BLaER1 treated with 17β-estradiol and CSF1 and Interleukin-3, amounts not matched to agents 10 nM and 100 nM (cell line): ENCODE data around the gene SEMA3F.

ENCODE experiments used
- H3K27ac ChIP-seq, 11 experiments: shearing (Covaris generic); formaldehyde crosslinking; 2 replicates each; pipeline ENCODE4 v1.8.1; 2022
- H3K27me3 ChIP-seq, 11 experiments: shearing (Covaris generic); formaldehyde crosslinking; 2 replicates each; pipeline ENCODE4 v1.8.1; 2022
- H3K36me3 ChIP-seq, 11 experiments: shearing (Covaris generic); formaldehyde crosslinking; 2 replicates each; pipeline ENCODE4 v1.8.1; 2022
- H3K4me1 ChIP-seq, 10 experiments: shearing (Covaris generic); formaldehyde crosslinking; 2 replicates each; pipeline ENCODE4 v1.8.1; 2022
- H3K4me2 ChIP-seq, 11 experiments: shearing (Covaris generic); formaldehyde crosslinking; 2 replicates each; pipeline ENCODE4 v1.8.1; 2022
- H3K4me3 ChIP-seq, 10 experiments: shearing (Covaris generic); formaldehyde crosslinking; 2 replicates each; pipeline ENCODE4 v1.8.1; 2022
- H3K9ac ChIP-seq, 11 experiments: shearing (Covaris generic); formaldehyde crosslinking; 2 replicates each; pipeline ENCODE4 v1.8.1; 2022
- H3K9me3 ChIP-seq, 11 experiments: shearing (Covaris generic); formaldehyde crosslinking; replicated peaks in 1 of 11; 2 replicates each; pipeline ENCODE4 v1.8.1; 2022
- H4K20me1 ChIP-seq, 11 experiments: shearing (Covaris generic); formaldehyde crosslinking; 2 replicates each; pipeline ENCODE4 v1.8.1; 2022
- Cebpa-rat ChIP-seq, 11 experiments: shearing (Covaris generic); IDR thresholded peaks; 2 replicates each; pipeline ENCODE4 v1.8.1; 2022

Gene SEMA3F

DNA sequence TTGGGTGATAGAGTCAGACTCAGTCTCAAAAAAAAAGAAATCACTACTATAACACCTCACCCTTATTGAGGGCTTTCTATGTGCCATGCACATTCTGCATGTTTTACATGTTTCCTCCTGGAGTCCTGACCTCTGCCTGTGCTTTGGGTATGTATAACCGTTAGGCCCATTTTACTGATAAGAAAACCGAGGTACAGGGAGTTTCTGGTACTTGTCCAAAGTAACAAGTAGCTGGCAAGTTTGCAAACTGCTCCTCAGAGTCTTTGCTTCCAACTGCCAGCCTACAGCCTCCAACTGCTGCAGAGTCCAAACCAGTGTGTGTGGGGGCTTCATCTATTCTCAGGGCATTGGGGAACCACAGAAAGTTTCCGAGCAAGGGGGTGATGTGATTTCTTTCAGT, 77.2 kb downstream of the SEMA3F start:
- H3K4me1 ChIP-seq: peaks cover 34 to 68% (median 54%) of the 10 kb centered on the region in 10 experiments
- no peak overlapping the region for H3K9ac ChIP-seq
- no peak for TF ChIP-seq Cebpa-rat (IDR thresholded peaks at IDR 0.05)
- H3K4me2 ChIP-seq: no peak overlapping the region
- peaks cover 0 to under 1% (median 0%) of the 10 kb centered on the region in 11 experiments; a peak in 1 of 22 replicates for H3K36me3 ChIP-seq
- no peak overlapping the region for H3K4me3 ChIP-seq
- no peak overlapping the region for H3K27ac ChIP-seq
- H3K27me3 ChIP-seq: no peaks in the 10 kb centered on the region
- no peaks in the 10 kb centered on the region for H3K9me3 ChIP-seq
- H4K20me1 ChIP-seq: peaks cover 8 to 13% (median 12%) of the 10 kb centered on the region in 11 experiments; a peak in 19 of 22 replicates

DNA sequence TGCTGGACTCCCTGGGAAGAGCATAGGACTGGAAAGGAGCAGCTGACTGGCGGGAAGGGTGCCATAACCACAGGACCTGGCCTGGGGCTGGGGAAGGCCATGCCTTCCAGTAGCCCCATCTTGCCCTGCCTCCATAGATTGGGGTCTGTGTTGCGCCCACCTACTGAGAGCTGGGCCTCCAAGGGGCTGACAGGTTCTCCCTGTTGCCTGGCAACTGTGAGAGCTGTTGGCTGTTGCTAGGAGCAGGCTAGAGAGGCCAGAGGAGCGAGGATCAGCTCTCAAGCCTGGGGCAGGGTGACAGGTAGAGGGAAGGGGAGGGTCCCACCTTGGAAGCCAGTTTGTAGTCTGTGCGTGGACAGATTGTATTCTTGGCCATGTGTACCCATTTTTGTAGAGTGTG, 78.1 kb downstream of the SEMA3F start:
- H3K27me3 ChIP-seq: no peaks in the 10 kb centered on the region
- H3K9me3 ChIP-seq: no peaks in the 10 kb centered on the region
- no peak overlapping the region for H3K27ac ChIP-seq
- peaks cover 10 to 22% (median 18%) of the 10 kb centered on the region in 11 experiments; a peak in 21 of 22 replicates for H4K20me1 ChIP-seq
- no peak overlapping the region for H3K4me3 ChIP-seq
- H3K9ac ChIP-seq: 0 out of 22 replicates have a peak overlapping the region, but pooled peaks of 2 of the 11 experiments have one; percentile 11 to 13
- H3K36me3 ChIP-seq: peaks cover 0 to 4% (median under 1%) of the 10 kb centered on the region in 11 experiments; a peak in 7 of 22 replicates
- no peak for TF ChIP-seq Cebpa-rat (IDR thresholded peaks at IDR 0.05)
- H3K4me2 ChIP-seq: peak overlapping the region in 2 of 11 experiments; percentile 78 to 90; a peak in 4 of 22 replicates
- peaks cover 31 to 62% (median 49%) of the 10 kb centered on the region in 10 experiments for H3K4me1 ChIP-seq

DNA sequence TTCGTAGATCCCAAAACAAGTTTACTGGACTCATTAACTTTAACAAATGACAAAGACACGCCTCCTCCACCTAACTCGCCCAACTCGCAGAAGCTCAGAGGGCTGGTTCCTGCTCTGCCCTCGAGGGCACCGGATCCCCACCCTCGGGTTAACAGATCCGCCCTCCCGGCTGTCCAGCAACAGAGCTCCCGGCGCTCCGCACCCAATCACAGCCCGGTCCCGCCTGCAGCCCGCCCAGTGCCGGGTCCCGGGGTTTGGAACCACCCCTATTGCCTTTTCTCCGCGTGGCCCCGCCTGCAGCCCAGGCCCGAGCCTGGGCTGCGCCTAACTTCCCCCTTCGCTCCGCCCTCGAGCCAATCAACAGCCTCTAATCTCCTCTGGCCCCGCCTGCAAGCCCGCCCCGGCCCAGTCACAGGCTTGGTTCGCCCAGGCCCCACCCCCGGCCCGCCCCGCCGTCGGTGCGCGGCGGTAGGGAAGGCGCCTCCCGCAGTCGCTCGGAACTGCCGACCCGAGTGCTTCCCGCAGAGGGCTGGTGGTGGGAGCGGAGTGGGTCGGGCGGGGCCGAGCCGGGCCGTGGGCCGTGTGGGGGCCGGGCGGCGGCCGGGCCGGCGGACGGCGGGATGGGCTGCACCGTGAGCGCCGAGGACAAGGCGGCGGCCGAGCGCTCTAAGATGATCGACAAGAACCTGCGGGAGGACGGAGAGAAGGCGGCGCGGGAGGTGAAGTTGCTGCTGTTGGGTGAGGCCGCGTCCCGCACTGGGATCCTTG, 80.8 kb downstream of the SEMA3F start, which contains the start of gene GNAI2:
Gene GNAI2, plus strand, starts transcription at position 489 of the 768 bp plus-strand sequence. Its CDS starts 132 bp downstream, at position 621.
- no peaks in the 10 kb centered on the region for H3K27me3 ChIP-seq
- peak within 1 kb of the TSS; percentile 92 to 99 (median 97) for H3K9ac ChIP-seq
- H3K4me3 ChIP-seq: peak within 1 kb of the TSS; percentile 85 to 100 (median 94)
- peak within 1 kb of the TSS; percentile 90 to 100 (median 97) for H3K4me2 ChIP-seq
- peaks cover 44 to 62% (median 52%) of the 10 kb centered on the region in 10 experiments for H3K4me1 ChIP-seq
- TF ChIP-seq Cebpa-rat (IDR thresholded peaks at IDR 0.05): no peak
- peak within 1 kb of the TSS; percentile 83 to 99 (median 94) for H3K27ac ChIP-seq
- no peaks in the 10 kb centered on the region for H3K9me3 ChIP-seq
- H3K36me3 ChIP-seq: peaks cover 16 to 31% (median 23%) of the 10 kb centered on the region in 11 experiments; a peak in 20 of 22 replicates
- peaks cover 36 to 49% (median 45%) of the 10 kb centered on the region in 11 experiments for H4K20me1 ChIP-seq

DNA sequence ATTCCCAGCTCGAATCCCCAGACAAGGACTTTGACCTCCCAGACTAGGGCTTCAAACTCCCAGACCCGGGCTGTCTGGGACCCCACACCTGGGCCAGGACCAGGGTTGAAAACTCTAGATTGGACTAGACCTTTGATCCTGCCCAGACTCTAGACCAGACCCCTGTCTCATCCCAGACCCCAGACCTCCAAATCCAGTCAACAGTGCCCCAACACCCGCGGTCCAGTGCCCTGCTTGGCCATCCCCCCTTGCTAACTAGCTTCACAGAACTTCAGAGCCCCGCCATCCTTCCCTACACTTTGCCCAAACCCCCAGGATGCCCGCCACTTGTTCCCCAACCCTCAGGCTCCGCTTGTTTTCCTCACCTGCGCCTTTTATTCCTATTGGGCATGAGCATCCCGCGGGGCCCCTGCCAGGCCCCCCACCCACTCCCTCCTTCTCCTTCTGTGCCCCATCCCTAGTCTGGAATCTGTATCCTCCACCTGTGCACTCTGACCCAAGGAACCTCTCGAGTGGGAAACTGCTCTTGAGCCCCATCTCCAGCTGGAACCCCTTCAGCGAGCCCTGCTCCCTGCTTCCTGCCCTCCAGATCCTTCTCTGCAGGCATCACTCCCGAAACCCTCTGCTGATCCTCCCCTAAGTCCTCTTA, 81.5 kb downstream of the SEMA3F start:
- Histone ChIP-seq H3K27me3 (no peaks in the 10 kb centered on the region), H3K4me1 (peaks cover 49 to 62% (median 57%) of the 10 kb centered on the region in 10 experiments), H3K9ac (peak overlapping the region; percentile 92 to 99 (median 97)), H4K20me1 (peaks cover 43 to 56% (median 52%) of the 10 kb centered on the region in 11 experiments), H3K36me3 (peaks cover 16 to 38% (median 28%) of the 10 kb centered on the region in 11 experiments; a peak in 20 of 22 replicates), H3K4me3 (peak overlapping the region; percentile 85 to 100 (median 94)), H3K9me3 (no peaks in the 10 kb centered on the region), H3K4me2 (peak overlapping the region; percentile 90 to 100 (median 97)), H3K27ac (peak overlapping the region; percentile 83 to 99 (median 94))
- TF ChIP-seq Cebpa-rat (IDR thresholded peaks at IDR 0.05): no peak

DNA sequence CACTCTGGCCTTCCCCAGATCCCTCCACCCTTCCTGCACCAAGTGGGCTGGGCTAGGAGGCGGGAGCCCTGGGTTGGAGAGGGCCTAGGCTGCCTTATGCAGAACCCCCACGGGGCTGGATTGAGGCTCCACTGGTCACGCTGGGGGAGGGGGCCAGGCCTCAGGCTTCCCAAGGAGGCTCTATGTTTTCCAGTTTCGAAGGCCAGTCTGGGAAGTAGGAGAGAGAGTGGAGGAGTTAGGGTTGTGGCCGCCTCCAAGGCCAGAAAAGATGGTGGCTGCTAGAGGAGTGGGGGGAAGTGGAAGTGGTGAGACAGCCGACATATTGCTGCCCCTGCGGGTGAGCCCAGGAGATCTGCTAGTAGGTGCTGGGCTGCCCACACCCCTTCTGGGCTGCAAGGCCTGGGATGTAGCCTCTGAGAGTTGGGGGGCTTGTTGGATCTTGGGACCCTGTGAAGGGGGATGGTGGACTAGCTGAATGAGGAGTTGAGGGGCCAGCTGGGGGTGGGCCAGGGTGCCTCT, 82.1 kb downstream of the SEMA3F start:
- Histone ChIP-seq H3K9ac (peak overlapping the region; percentile 92 to 99 (median 97)), H3K9me3 (no peaks in the 10 kb centered on the region), H3K4me2 (peak overlapping the region; percentile 90 to 100 (median 97)), H3K27me3 (no peaks in the 10 kb centered on the region), H3K4me3 (peak overlapping the region; percentile 85 to 100 (median 94)), H4K20me1 (peaks cover 49 to 62% (median 58%) of the 10 kb centered on the region in 11 experiments), H3K36me3 (peaks cover 16 to 41% (median 30%) of the 10 kb centered on the region in 11 experiments; a peak in 20 of 22 replicates), H3K4me1 (peaks cover 55 to 67% (median 62%) of the 10 kb centered on the region in 10 experiments), H3K27ac (peak overlapping the region; percentile 83 to 99 (median 94))
- no peak for TF ChIP-seq Cebpa-rat (IDR thresholded peaks at IDR 0.05)

DNA sequence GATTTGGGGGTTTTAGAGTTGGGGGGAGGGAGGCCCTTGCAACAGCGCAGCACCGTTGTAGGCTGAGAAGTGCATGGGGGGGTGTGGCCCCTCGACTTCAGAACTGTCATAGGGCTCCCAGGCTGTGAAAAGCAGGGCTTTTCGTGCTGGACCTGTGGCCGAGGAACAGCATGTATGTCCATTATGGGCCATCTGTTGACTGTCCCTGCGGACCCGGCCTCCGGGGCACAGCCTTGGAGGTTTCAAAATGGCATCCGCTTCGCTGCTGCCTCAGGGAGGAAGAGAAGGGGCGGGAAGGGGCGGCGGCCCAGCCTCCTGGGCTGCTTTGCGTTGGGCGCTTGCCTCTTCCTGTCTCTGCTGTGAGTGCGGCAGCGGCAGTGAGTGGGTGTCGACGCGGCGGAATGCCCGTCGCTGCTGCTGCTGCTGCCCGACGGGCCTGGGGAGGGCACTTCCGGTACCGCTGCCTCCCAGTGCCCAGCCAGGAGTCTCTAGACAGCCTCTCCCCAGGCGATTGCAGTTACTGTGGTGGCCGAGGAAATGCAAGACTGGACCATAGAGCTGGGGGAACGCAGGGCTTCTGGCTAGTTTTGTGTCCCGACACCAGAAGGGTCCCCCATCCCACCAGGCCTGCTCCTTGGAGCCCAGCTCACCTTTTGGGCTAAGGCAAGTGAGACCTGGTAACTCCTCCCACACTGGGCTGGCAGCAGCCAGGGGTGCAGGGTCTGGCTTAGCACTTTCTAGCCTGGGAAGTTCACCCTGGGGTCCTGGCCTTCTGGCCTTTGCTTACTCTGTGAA, 82.8 kb downstream of the SEMA3F start:
- H3K36me3 ChIP-seq: peaks cover 16 to 41% (median 30%) of the 10 kb centered on the region in 11 experiments; a peak in 20 of 22 replicates
- H3K9me3 ChIP-seq: no peaks in the 10 kb centered on the region
- H3K4me3 ChIP-seq: peak overlapping the region; percentile 85 to 100 (median 94)
- peaks cover 50 to 68% (median 63%) of the 10 kb centered on the region in 11 experiments for H4K20me1 ChIP-seq
- H3K4me2 ChIP-seq: peak overlapping the region; percentile 90 to 100 (median 97)
- no peaks in the 10 kb centered on the region for H3K27me3 ChIP-seq
- H3K4me1 ChIP-seq: peaks cover 63 to 73% (median 69%) of the 10 kb centered on the region in 10 experiments
- TF ChIP-seq Cebpa-rat (IDR thresholded peaks at IDR 0.05): no peak
- H3K9ac ChIP-seq: peak overlapping the region; percentile 92 to 99 (median 97)
- peak overlapping the region; percentile 83 to 99 (median 94) for H3K27ac ChIP-seq

DNA sequence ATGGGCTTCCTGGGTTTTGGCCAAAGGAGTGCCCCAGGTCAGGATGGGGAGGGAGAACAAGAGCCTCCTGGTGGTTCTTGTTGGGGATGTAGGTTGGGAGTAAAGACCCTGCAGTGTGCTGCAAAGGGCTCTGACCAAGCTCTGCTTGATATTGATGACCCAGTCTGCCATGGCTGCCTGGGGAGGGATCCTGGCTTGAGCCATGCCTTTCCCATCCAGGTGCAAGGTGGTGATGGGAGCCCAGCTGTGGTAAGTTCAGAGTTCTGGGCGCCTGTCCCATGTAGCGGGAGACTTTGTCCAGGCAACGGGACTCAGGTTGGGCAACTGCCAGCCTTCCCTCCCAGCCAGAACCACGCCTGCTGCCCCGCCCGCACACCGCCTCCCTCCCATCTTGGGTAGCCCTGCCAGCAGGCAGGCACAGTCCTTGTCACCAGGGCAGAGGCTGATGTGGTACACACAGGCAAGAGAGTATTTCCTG, 83.5 kb downstream of the SEMA3F start:
- H3K4me3 ChIP-seq: peak overlapping the region; percentile 85 to 100 (median 94)
- H3K9ac ChIP-seq: peak overlapping the region; percentile 92 to 99 (median 97)
- TF ChIP-seq Cebpa-rat (IDR thresholded peaks at IDR 0.05): no peak
- H3K27ac ChIP-seq: peak overlapping the region; percentile 83 to 99 (median 94); a peak in 21 of 22 replicates
- H3K36me3 ChIP-seq: peaks cover 18 to 43% (median 34%) of the 10 kb centered on the region in 11 experiments; a peak in 20 of 22 replicates
- H3K4me2 ChIP-seq: peak overlapping the region; percentile 90 to 100 (median 97)
- peaks cover 50 to 74% (median 64%) of the 10 kb centered on the region in 11 experiments for H4K20me1 ChIP-seq
- peaks cover 67 to 76% (median 71%) of the 10 kb centered on the region in 10 experiments for H3K4me1 ChIP-seq
- no peaks in the 10 kb centered on the region for H3K9me3 ChIP-seq
- H3K27me3 ChIP-seq: no peaks in the 10 kb centered on the region
